Uterus (tissue), 2 donors: ENCODE measurements around the gene BCAS4.

Experiments
- CTCF ChIP-seq, 4 experiments: fragments of 200-600 bp in 2 of 4; fragments of 450-650 bp in 2 of 4; sonication (generic) in 2 of 4; IDR thresholded peaks; one replicate each; pipeline ENCODE4 v1.5.1; 2016 to 2019; ENCODE audit warnings: antibody characterized with exemption in 4 of 4, mild to moderate bottlenecking in 2 of 4, moderate library complexity in 1 of 4
- POLR2A ChIP-seq, 2 donors: fragments of 450-650 bp; IDR thresholded peaks; one replicate each; pipeline ENCODE4 v1.6.1; 2016; ENCODE audit warnings: antibody characterized with exemption in 2 of 2, mild to moderate bottlenecking in 1 of 2, moderate library complexity in 1 of 2

GRCh38 chr20:50814438-50815161, 19.7 kb downstream of the BCAS4 start:
- no peak for TF ChIP-seq CTCF (IDR thresholded peaks at IDR 0.05)
- no peak for TF ChIP-seq POLR2A (IDR thresholded peaks at IDR 0.05)
